T-helper 1 cell (primary cell): ENCODE data around the gene LARGE1.
"Not testable (repeated sequence)": the region's sequence is repeated elsewhere in the genome, so short reads cannot be mapped to it uniquely, and the experiment has no call there.

Experiments
- DNase-seq, 5 donors: peaks; one replicate each; pipeline ENCODE4 v3.0.0-alpha.2; 2012 to 2020

LARGE1 gene

DNA sequence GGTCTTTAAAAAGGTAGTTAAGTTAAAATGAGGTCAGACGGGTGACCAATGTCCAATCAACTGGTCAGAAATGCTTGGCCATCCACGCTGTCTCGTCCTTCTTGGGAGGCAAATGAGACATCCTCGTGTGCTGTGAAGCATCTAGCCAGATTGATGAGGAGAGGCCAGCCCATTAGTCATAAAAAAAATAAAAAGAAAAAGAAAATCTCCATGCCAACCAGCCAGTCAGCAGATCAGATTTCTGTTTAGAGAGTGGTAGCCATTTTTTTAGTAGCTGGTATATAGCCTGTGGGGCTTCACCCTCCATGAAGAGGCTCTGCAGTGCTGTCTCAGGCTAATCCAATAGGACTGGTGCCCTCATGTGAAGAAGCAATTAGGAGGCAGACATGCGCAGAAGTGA lies 519.0 kb downstream of the LARGE1 start:
- DNase-seq, result no peak

DNA sequence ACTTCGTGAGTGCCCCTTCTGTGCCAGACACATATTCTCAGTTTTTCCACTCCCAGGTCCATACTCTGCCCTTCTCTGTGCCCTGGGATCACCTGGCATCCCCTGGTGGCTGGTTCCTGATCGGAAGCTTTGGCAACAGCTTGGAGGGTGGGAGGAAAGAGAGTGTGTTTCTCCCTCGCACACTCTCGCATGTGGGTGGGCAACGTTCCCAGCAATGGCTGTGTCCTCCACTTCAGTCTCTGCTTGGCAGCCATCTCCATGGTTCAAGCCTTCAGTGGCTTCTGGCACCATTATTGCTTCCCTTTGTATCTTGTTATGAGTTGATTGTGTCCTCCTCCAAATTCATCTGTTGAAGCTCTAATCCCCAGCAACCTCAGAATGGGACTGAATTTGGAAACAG lies 519.4 kb downstream of the LARGE1 start:
- DNase-seq, result no peak

DNA sequence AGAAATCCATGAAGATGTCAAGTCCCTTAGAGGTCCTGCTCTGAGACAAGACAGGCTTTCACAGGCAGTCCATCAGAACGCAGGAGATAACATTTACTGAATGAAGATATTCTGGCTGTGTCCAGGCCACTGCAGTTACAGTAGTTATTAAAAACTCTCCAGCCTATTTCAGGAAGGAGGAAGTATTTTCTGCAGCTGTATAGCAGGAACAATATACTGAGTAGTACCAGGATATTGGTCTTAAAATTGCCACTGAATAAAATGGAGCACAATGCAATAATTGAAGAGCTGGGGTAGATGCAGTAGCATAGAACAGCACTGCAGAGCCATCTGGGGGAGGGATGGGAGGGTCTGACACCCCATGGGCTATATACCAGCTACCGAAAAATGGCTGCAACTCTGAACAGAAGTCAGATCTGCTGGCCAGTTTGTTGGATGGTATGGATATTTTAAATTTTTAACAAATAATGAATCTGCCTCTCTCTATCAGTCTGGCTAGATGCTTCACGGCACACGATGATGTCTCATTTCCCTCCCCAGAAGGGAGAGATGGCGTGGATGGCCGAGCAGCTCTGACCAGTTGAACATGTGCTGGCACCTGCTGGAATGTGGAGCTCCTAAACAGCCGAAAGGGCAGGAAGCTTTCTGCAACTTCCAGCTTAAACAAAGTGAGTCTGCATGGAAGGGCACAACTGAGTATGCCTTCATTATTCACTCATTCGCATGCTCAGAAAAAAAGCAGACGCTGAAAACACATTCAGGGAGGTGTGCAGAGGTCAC lies 520.0 kb downstream of the LARGE1 start:
- DNase-seq, result no peak

GRCh38 chr22:33397381-33397907 lies 522.8 kb downstream of the LARGE1 start:
- no peak for DNase-seq

GRCh38 chr22:33393432-33393831 lies 526.8 kb downstream of the LARGE1 start:
- DNase-seq, result no peak

GRCh38 chr22:33391298-33391697 lies 529.0 kb downstream of the LARGE1 start:
- no peak for DNase-seq

GRCh38 chr22:33389936-33390335 lies 530.3 kb downstream of the LARGE1 start:
- DNase-seq, result no peak

DNA sequence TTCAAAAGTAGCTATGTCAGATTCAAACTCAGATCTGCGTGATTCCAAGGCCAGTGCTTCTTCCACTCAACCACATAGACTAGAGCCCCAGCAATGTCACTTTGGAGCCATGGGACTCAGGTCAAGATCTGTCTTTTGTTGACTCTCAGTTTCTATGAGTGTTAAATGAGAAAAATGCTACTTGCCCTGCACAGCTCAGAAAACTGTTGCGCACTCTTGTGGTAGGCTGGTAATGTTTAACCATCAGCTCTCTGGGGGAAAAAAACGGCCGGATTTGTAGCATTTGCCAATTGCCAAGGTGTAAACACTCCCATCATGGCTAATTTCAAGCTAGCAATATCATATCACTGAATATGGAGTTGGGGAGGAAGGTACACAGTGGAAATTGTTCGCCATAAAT lies 534.0 kb downstream of the LARGE1 start:
- DNase-seq, result no peak

DNA sequence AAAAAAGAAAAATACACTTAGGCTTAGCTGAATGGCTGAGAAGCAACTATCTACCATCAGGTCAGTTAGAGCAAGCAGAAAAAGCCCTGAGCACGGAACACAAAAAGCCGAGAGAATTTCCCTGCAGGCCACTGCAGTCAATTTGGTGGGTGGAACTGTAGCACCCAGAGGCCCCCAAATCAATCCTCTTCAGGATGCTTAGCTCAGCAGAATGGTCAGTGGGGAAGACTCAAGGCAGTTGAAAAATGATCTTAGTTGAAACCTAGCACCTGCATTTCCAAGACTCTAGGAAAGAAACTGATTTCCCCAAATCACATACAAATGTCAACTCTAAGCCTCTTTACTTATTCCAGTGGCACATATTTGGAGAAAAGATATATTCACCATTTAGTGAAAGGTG lies 534.7 kb downstream of the LARGE1 start:
- DNase-seq, result no peak

DNA sequence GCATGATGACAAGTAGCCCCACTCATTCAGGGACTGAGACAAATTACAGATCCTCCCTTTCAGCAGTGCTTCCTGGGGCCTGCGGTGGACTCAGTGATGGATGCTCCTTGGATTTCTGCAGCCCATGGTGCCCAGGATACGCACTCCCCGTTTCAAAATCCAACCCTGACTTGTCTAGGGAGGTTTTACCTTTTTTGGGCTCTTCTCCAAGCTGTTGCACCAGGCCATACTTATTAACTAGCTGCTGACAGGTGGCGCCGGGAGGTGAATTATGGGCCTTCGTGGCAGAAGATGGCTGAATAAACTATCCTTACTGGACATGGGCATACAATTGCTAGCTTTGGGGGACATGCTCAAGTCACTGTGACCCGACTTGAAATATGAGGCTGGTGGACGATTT lies 537.8 kb downstream of the LARGE1 start:
- no peak for DNase-seq

GRCh38 chr22:33381531-33382406 lies 538.5 kb downstream of the LARGE1 start:
- DNase-seq, result no peak

- DNase-seq, result no peak
Observed at GRCh38 chr22:33380789-33381530, 539.3 kb downstream of the LARGE1 start.

DNA sequence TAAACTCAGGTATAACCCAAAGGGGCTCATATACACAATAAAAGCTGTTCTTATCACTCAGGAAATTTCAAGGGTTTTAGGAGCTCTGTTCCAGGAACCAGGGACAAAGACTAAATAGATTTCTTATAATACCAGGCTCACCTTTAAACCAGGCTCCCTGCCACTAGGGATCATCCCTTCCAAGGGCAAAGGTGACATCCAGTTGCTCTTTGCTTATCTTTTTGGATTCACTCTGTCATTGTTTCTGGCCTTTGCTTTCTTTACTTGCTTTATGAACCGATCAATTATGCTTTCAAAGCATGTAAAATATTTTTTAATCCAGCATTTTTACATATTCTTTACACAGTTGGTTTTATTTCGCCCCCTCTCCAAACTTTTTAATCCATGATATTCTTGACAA lies 540.4 kb downstream of the LARGE1 start:
- DNase-seq, result no peak

- DNase-seq, result no peak
Observed at GRCh38 chr22:33372875-33373274, 547.4 kb downstream of the LARGE1 start.

DNA sequence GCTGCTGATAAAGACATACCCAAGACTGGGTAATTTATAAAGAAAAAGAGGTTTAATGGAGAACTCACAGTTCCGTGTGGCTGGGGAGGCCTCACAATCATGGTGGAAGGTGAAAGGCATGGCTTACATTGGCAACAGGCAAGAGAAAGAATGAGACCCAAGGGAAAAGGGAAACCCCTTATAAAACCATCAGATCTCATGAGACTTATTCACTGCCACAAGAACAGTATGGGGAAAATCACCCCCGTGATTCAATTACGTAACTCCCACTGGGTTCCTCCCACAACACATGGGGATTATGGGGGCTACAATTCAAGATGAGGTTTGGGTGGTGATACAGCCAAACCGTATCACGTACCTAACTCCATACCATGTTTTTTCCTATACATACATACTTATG lies 557.0 kb downstream of the LARGE1 start:
- DNase-seq, result not testable (repeated sequence)

DNA sequence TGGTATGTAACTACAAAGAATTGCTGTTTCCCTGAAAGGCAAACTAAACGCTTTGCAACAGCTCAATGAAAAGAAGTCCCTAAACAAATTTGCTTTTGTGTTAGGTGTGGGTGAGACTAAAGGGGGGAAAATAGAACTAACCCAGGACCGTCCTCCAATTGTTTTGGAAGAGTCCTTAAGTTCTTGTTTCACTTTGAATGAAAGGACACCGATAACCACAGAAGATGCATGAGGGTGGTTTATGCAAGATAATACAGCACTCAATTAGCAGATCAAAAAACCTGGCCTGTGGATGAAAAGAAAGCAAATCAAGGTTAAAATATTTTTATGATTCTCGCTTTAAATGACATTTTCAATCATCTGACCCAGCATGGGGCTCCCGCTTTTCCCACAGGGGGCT lies 557.6 kb downstream of the LARGE1 start:
- no peak for DNase-seq

DNA sequence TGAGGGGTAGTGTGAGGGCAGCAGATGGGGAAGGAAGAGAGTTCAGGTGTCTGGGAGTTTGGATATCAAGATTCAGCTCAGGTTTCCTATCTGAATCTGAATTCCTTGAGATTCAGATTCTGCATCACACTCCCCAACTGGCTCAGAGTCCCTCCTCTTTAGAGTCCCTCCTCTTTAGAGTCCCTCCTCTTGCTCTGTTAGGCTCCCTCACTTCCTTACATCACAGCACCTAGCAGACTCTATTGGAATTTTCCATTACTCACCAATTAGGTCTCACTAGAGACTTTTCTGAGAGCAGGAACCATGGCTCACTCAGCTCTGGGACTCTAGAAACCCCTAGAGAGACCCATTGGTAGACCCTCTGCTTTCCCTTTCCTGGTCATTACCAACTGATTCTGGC lies 558.7 kb downstream of the LARGE1 start:
- DNase-seq, result no peak

- no peak for DNase-seq
Observed at GRCh38 chr22:33357981-33358399, 562.3 kb downstream of the LARGE1 start.

GRCh38 chr22:33354928-33355327 lies 565.3 kb downstream of the LARGE1 start:
- no peak for DNase-seq

GRCh38 chr22:33353502-33353901 lies 566.8 kb downstream of the LARGE1 start:
- no peak for DNase-seq

DNA sequence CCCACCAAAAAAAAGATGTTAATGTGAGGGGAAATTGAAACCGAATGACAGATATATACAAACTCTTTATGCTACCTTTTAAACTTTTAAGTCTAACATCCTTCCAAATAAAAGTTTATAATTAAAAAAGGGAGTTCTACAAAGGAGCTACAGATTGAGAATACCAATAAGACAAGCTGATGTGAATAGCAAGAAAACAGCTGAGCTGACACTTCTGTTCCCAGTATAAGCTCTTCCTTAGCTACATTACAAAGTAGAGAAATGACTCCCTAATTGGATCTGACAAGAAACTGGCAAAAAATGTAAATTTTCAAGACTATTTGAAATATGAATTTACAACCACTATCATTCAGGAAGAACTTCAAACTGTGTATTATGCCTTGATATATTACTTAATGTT lies 567.5 kb downstream of the LARGE1 start:
- DNase-seq, result no peak

DNA sequence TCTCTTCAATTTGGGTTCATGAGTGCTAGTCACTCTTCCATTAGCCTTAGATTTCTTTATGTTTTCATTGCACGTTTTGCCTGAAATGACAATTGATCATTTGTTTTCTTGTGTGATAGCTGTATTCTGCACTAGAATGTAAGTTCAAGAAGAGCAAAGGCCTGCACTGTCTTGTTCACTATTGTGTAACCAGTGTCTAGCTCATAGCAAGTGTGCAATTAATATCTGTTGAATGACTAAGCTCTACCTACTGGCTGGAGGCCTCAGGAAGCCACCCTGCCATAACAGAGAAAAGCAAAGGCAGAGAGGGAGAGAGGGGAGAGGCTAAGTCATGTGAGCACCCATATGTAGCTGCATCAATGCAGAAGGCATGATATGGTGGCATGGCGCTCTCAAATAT lies 569.3 kb downstream of the LARGE1 start:
- DNase-seq, result no peak

DNA sequence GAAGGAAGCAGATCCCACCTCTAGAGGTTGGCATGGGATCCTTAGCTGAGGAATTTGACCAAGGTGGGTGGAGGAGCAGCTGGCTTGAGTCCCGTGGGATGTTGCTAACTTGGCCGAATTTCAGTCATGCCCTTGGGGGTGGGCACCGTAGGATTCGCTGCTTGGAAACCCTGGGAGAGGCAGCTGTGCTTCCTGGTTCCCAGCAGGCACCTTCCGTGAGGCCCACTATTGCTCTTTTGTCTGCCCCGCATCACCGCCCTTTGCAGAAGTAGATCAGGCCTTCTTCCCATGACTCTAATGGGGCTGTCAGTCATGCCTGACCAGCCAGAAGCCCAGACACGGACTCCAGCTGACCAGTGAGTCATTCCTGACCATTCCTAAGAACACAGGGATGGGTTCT lies 569.8 kb downstream of the LARGE1 start:
- DNase-seq, result no peak
